Measurements from ENCODE around the gene HAX1.
A peak's percentile ranks its signal among the peaks of the same experiment; 100 is the strongest.
"Not testable (repeated sequence)": the region's sequence is repeated elsewhere in the genome, so short reads cannot be mapped to it uniquely, and the experiment has no call there.

HAX1 gene

GRCh38 chr1:154272217-154272998 lies at the start of gene HAX1:
Gene HAX1 (plus strand): TSS chr1:154272629. CDS start chr1:154272724, 95 bp downstream.
- peak; percentile 99 for DNase-seq

- DNase-seq = no peak
Observed at GRCh38 chr1:154222918-154223317, 49.5 kb upstream of the HAX1 start.

GRCh38 chr1:154223621-154224020 lies 48.8 kb upstream of the HAX1 start:
- DNase-seq = no peak

GRCh38 chr1:154225370-154225769 lies 47.1 kb upstream of the HAX1 start:
- DNase-seq = no peak

- DNase-seq = not testable (repeated sequence)
Observed at GRCh38 chr1:154231112-154231511, 41.3 kb upstream of the HAX1 start.

GRCh38 chr1:154233127-154233526 lies 39.3 kb upstream of the HAX1 start:
- DNase-seq = not testable (repeated sequence)

GRCh38 chr1:154236855-154237254 lies 35.6 kb upstream of the HAX1 start:
- DNase-seq = no peak

- DNase-seq = no peak
Observed at GRCh38 chr1:154237435-154237834, 35.0 kb upstream of the HAX1 start.

- DNase-seq = no peak
Observed at GRCh38 chr1:154237880-154238506, 34.4 kb upstream of the HAX1 start.

- no peak for DNase-seq
Observed at GRCh38 chr1:154239491-154239890, 32.9 kb upstream of the HAX1 start.

- DNase-seq = no peak
Observed at GRCh38 chr1:154240294-154240833, 32.1 kb upstream of the HAX1 start.

- peak; percentile 65 for DNase-seq
Observed at GRCh38 chr1:154241703-154242351, 30.6 kb upstream of the HAX1 start.

- no peak for DNase-seq
Observed at GRCh38 chr1:154253671-154254070, 18.8 kb upstream of the HAX1 start.

GRCh38 chr1:154256686-154257085 lies 15.7 kb upstream of the HAX1 start:
- no peak for DNase-seq

- DNase-seq = no peak
Observed at GRCh38 chr1:154258784-154259183, 13.6 kb upstream of the HAX1 start.

- DNase-seq = no peak
Observed at GRCh38 chr1:154260127-154260526, 12.3 kb upstream of the HAX1 start.

- peak; percentile 41 for DNase-seq
Observed at GRCh38 chr1:154263465-154264332, 8.7 kb upstream of the HAX1 start.

GRCh38 chr1:154264454-154264853 lies 8.0 kb upstream of the HAX1 start:
- no peak for DNase-seq

GRCh38 chr1:154265586-154265985 lies 6.8 kb upstream of the HAX1 start:
- no peak for DNase-seq

- DNase-seq = no peak
Observed at GRCh38 chr1:154270833-154271232, 1.6 kb upstream of the HAX1 start.

GRCh38 chr1:154272999-154273563 lies 652 bp downstream of the HAX1 start:
- DNase-seq = no peak

GRCh38 chr1:154276797-154277196 lies 4.4 kb downstream of the HAX1 start:
- DNase-seq = peak; percentile 56

All from hematopoietic multipotent progenitor cell treated with erythropoietin and hydrocortisone succinate and interleukin-3 and kit ligand, for 6 days (in vitro differentiated cells).